ENCODE results near the gene ANAPC13. TPM values are rescaled to one million over a fixed set of nuclear protein-coding genes. Genes with fewer than 3 reads are reported as not detected.

ANAPC13 gene, protein sequence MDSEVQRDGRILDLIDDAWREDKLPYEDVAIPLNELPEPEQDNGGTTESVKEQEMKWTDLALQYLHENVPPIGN
- 158 and 197 TPM in 2 replicates for total RNA-seq (2014; rRNA removed; shearing (Covaris generic))

DNA sequence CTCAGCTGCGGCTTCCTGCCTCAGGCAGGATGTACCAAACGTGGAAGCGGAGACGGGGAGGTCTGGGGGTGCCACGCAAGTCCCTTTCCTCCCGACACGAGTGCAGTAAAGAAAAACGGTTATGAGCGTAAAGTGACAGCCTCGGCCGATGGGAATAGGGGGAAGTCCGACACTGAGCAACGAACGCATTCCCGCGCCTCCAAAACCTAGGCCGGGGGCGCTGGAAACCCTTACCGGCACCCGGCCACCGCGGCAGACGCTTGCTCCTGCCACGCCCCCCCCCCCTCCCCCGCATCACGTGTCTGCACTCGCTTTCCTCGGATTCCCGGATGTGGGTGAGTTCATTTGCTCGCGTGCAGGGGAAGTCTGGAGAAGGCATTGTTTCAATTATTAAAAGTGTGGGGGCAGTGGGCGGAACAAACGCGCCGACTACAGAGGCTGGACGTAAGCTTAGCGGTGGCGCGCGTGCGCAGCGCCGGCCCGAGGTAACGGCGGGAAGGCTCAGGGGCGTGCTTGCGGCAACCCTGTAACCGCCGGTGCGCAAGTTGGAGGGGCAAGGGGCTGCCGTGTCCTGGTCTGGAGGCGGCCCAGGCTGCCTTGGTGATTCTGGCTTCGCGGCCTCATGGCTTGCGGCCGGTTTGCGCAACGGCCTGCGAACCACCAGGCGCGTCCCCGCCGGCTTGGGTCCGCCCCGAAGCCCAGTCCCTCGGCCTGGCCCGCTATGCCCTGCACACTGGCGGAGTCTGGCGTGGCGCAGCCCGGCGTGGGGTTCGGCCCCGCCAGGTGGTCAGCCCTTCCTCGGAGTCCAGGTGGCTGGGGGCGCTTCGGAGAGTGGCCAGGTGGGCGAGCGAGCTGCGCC, at the start of gene ANAPC13, which contains the start of gene CEP63:
Gene ANAPC13 (minus strand): TSS at position 268 of the 859 bp plus-strand sequence. CDS start 3,081 bp downstream, outside the sequence.
Gene CEP63 (plus strand): TSS at position 340 of the 859 bp plus-strand sequence. CDS start 9,264 bp downstream, outside the sequence.
- peak; percentile 99 for DNase-seq (ENCODE audit: low spot score)

DNA sequence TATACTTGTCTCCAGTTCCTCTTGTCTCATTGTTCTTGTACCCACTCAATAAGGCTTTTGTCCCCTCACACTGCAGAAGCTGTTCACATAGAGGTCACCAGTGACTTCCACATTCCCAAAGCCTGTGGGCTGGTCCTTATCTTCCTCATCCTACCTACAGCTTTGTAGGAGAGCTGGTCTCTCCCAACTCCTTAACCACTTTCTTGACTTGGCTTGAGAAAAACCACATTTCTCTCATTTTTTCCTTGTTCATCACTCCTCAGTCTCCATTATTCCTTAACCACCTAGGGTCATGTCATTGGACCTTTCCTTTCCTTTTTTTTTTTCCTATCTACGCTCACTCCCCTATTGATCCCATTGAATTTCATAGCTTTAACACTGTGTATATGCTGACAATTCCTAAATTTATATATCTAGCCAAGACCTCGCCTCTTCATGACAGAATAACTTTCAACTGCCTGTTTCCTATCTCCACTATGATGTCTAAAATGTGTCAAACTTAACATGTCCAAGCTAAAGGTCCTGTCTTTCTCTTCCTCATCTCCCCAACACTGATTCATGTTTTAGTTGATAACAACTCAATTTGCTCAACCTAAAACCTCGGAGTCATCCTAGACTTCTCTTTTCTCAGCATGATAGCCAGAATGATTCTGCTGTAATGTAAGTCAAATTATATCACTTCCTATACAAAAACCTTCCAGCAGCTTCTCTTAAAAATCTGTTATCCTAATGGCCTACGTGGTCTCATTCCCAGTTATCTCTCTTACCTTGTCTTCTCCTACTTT, 49.6 kb upstream of the ANAPC13 start:
- no peak for DNase-seq (ENCODE audit: low spot score)

DNA sequence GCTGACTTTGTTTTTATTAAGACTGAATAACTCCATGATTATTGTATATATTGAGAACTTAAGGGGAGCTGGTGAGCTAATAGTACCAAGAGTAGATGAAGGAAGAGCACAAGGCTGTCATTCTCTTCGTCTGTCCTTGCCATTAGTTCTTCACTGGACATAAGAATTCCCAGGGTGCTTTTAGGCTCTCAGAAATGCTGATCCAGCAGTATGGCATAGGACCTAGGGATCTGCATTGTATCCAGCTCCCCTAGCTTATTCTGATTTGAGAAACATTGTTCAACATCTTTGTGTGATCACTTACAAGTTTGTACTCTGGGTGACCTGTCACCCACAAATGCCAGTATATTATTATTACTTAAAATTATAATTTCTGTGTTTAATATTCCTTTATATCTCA, 47.7 kb upstream of the ANAPC13 start:
- DNase-seq (ENCODE audit: low spot score), result no peak

DNA sequence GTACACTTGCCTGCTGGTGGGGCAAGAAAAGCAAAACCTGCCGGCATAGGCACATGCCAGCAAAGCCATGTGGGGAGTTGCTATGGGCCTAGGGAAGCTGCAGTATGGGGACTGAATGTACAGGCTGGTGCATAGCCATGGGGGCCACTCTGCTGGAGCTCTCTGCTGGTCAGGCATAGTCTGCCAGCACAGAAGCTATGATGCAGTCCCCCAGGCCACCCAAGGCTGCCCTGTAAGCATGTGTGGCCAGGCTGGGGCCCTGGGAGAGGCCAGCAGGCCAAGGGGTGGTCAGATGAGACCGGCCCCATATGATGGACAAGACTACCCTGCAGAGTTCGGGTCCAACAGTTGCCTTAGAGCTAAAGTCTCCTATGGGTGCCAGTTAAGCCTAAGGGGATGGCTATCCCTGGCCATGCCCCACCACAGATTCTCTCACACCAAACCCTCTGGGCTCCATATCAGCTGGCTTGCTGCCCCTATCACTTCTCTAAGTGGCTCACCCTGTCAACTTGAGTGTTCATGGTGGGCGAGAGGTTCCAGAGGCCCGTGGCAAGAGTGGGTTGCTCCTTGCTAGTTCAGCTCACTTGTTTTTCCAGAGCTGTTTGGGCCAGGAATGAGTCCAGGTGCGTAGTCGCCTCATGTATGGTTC, 41.9 kb upstream of the ANAPC13 start:
- no peak for DNase-seq (ENCODE audit: low spot score)

DNA sequence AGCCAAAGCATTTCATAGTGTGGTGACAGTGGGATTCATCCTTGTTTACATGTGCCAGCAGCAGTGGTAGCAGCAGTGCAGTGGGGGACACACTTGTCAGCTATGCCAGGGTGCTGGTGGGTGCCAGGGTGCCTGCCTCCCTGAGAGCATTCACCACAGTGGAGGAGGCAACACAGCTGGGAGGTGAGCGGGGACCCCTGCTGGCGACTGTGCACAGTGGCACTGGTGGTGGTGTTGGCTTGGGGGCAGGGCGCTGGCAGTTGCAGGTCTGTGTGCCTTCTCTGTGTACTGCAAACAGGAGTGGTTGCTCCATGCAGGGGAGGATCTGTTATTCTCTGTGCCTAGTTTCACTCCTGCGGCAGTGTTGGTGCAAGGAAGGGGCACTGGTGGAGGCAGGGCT, 41.3 kb upstream of the ANAPC13 start:
- peak; percentile 15 for DNase-seq (ENCODE audit: low spot score)

DNA sequence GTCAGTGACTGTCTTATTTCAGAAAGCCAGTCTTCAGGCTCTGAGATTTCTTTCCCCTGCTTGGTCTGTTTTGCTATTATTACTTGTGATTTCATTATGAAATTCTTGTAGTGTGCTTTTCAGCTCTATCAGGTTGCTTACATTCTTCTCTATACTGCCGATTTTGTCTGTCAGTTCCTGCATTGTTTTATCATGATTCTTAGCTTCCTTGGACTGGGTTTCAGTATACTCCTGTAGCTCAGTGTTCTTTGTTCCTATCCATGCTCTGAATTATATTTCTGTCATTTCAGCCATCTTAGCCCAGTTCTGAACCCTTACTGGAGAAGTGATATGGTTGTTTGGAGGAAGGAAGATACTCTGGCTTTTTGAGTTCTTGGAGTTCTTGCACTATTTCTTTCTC, 40.5 kb upstream of the ANAPC13 start:
- DNase-seq (ENCODE audit: low spot score), result no peak

DNA sequence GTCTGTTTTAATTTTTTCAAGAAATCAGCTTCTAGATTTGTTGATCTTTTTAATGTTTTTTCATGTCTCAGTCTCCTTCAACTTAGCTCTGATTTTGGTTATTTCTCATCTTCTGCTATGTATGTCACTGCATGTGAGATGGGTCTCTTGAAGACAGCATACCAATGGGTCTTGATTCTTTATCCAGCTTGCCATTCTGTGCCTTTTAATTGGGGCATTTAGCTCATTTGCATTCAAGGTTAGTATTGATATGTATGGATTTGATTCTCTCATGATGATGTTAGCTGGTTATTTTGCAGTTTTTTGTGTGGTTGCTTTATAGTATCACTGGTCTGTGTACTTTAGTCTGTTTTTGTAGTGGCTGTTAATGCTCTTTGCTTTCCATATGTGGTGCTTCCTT, 39.5 kb upstream of the ANAPC13 start:
- DNase-seq (ENCODE audit: low spot score), result no peak

DNA sequence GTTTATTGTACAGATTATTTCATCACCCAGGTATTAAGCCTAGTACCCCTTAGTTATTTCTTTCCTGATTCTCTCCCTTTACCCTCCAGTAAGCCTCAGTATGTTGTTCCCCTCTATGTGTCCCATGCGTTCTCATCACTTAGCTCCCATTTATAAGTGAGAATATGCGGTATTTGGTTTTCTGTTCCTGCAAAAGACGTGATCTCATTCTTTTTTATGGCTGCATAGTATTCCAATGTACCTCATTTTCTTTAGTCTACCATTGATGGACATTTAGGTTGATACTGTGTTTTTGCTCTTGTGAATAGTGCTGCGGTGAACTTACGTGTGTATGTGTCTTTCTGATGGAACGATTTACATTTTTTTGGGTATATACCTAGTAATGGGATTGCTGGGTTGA, 36.8 kb upstream of the ANAPC13 start:
- DNase-seq (ENCODE audit: low spot score), result no peak

DNA sequence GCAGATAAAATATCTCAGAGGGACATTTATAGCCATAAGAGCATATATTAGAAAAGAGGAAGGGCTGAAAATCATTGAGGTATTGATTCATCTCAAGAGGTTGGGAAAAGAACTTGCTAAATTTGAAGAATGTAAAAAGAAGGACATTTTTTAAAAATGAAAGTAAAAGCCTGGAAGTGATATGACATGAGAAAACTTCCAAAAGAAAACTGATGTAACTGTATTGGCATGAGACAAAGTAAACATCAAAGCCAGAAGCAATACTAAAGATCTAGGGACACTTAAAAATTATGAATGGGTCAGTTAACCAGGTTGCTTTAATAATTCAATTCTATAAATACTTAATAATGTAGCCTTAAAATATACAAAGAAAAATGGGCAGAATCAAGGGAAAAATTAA, 32.0 kb upstream of the ANAPC13 start:
- DNase-seq (ENCODE audit: low spot score), result no peak

DNA sequence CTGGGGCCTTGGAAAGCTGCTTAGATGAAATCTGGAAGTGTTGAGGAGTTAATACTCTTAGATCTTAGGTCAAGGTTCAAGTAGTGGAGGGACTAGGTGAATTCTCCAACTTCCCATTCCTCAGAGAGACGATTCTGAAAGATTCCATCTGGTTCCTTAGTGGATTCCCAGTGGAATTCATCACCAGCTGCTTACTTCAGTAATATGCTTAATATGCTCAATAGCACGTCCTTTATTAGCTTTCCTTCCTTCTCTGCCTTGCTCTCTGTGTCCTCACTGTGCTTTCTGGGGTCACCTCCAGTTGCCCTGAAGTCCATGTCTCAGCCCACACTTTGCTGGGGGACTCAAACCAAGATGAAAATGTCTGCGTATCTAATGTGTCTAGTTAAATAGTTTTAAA, 31.1 kb upstream of the ANAPC13 start:
- no peak for DNase-seq (ENCODE audit: low spot score)

DNA sequence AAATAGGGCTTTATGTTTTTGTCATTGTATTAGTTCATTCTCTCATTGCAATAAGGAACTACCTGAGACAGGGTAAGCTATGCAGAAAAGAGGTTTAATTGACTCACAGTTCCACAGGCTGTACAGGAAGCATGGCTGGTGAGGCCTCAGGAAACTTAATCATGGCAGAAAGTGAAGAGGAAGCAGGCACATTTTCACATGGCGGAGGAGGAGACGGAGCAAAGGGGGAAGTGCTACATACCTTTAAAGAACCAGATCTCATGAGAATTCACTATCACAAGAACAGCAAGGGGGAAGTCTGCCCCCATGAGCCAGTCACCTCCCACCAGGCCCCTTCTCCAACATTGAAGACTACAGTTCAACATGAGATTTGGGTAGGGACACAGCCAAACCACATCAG, 25.7 kb upstream of the ANAPC13 start:
- no peak for DNase-seq (ENCODE audit: low spot score)

DNA sequence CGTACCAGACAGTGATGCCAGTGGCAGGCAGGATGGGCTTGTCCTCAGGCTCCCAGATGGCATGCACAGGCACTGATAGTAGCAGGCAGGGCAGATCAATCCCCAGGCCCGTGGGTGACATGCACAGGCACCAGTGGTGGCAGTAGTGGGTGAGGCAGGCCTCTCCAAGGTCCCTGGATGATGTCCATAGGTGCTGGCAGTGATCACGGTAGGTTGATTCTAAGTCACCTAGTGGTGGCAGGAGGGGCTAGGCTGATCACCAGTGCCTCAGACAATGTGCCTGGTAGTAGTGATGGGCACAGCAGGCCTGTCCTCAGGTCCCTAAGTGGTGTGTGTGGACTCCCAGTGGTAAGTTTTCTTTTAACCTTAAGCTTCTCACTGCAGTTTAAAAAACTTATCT, 19.7 kb upstream of the ANAPC13 start:
- no peak for DNase-seq (ENCODE audit: low spot score)

DNA sequence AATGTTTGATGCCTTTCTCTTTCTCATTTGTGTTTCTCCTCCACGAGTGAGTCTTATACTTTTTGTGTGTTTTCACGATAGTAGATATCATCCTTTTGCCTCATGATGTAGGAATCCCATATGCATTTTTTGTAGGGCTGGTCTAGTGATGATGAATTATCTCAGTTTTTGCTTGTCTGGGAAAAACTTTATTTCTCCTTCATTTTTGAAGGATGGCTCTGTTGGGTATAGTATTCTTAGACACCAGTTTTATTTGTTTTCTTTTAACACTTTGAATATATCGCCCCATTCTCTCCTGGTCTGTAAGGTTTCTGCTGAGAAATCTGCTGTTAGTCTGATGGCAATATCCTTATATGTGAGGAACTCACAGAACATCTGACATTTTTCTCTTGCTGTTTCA, 18.3 kb upstream of the ANAPC13 start:
- DNase-seq (ENCODE audit: low spot score), result no peak

DNA sequence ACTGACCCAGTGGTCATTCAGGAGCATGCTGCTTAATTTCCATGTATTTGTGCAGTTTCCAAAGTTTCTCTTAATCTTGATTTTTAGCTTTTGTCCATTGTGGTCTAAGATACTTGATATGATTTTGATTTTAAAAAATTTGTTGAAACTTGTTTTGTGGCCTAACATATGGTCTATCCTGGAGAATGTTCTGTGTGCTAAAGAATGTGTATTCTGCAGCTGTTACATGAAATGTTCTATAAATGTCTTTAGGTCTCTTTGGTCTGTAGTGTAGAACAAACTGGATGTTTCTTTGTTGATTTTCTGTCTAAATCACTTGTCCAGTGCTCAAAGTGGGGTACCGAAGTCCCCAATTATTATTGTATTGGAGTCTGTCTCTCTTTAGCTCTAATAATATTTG, 17.5 kb upstream of the ANAPC13 start:
- no peak for DNase-seq (ENCODE audit: low spot score)

DNA sequence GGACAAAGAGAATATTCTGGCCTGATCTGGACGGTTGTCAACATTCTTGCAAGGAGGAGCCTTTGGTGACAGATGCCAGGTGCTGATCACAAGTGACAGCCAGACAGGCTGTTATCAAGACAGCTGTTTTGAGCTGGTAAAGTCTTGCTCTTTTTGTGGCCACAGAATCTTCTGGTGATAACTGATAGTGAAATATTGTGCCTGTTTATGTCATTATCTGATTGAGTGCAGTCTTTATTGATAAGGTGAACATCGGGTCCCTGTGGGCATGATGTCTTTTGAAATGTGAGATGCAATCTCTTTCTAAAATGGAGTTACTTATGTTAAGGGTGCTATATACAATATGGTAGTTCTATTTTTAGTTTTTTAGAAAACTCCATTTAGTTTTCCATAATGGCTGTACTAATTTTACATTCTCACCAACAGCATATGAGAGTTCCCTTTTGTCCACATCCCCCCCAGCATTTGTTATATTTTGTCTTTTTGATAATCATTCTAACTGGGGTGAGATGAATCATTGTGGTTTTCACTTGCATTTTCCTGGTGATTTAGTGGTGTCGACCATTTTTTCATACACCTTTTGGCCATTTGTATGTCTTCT, 10.8 kb upstream of the ANAPC13 start:
- DNase-seq (ENCODE audit: low spot score), result no peak

DNA sequence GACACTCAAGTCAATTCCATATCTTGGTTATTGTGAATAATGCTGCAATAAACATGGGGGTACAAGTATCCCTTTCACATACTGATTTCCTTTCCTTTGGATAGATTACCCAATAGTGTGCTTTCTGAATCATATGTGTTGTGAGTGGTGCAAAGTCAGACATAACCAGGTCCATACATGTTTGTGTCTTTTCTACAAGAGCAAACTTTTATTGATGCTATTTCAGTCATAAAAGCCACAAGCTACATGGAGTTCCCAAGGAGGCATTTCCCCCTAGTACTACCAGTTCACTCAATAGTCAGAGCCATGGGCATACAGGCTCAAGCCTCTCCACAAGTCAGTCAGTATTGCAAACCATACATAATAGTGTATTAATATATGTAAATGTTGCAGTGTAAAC, 10.2 kb upstream of the ANAPC13 start:
- DNase-seq (ENCODE audit: low spot score), result no peak

DNA sequence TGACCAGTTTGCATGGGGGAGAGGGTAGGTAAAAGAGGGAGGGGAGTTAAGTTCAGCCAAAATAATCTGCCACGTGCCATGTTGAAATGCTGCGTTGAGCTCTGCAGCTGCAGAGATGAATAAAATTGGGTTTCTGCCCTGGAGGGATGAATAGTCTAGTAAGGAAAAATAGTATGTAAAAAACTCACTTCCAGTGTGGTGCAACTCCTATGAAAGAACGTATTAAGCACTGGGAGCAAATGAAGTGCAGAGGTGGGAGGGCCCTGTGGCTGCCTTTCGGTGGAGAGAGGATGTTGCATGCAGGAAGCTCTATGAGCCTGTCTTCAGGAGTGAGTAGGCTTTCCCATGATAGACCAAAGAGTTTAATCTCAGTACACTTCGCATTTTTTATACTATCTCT, 8.7 kb upstream of the ANAPC13 start:
- no peak for DNase-seq (ENCODE audit: low spot score)

DNA sequence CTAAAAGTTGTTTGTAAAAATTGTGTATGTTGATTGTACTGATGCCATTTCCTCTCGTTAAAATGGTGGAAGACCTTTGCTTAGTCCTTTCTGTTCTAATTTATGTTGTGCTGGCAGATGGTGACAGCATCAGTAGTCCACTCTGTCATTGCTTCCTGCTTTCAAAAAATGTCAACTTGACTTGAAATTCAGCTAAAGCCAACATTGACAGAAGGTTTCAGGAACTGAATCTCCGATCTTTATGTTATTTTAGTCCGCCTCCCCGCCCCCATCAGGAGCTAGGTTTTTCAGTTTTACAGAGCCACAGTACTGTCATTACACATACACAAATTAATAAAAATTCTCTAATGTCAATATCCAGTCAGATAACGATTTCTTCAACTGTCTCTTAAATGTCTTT, 1.6 kb upstream of the ANAPC13 start:
- no peak for DNase-seq (ENCODE audit: low spot score)

DNA sequence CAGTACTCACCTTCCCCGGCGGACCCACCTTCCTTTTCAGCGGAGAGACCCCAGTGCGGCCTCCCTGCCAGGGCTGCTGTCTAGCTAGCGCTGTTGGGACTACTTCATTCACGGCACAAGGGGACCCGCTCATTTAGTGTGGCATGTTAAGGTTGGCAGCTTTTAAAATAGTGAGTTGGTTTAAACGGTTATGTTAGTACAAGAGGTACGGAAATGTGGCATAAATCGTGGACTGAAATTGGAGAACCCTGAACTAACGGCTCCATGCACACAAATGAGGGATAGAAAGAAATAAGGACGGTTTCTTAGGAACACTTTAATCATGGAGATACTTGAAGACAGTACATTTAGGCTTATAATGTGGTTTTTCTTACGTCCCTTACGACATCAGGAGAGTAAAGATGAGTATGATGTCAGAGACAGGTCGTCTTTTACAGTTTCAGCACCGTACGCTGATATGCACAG, 824 bp upstream of the ANAPC13 start:
- DNase-seq (ENCODE audit: low spot score), result peak; percentile 34

DNA sequence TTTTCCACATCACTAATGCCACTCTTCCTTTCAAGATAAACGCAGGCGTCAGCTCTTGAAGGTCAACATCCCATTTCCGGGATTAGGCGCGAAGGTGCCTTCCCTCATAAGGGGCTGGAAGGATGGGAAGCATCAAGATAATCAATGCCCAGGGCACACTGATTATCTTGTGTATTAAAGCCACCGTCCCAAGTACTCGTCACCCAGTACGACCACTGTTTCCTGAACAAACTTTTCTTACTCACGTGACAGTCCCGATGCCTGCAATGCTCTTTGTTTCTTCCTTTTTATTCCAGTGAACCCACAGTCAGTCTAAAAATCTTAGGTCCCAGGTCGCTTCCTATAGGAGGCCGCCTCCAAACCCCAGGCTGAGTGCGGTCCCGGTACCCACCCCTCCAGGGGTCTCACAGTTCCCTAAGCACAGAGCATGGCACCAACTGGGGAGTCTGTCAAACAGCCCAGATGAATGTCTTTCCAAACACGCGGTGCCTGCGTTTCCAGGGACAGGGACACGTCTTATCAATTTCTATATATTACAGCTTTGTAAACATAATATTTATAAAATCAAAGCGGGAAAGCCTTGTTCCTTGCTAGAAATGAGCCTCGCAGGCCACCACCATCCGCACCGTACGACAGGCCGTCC, 589 bp downstream of the ANAPC13 start:
- no peak for DNase-seq (ENCODE audit: low spot score)

All from H4 (cell line).